SU-DHL-6 (cell line): ENCODE data around the gene CCDC137.

Experiments used
- H2AFZ ChIP-seq: fragments of 200-600 bp; sonication (generic); 2 replicates; pipeline ENCODE4 v1.6.1; 2014; ENCODE audit warnings: low read depth, mild to moderate bottlenecking, moderate library complexity, mixed read lengths, antibody characterized with exemption, low read length; ENCODE audit not compliant: severe bottlenecking
- H3F3A ChIP-seq: fragments of 200-600 bp; shearing (Covaris generic); 2 replicates; pipeline ENCODE4 v1.6.0; 2016; ENCODE audit warnings: antibody characterized with exemption, mild to moderate bottlenecking; ENCODE audit not compliant: insufficient read depth
- H3K27ac ChIP-seq: fragments of 200-600 bp; sonication (generic); 2 replicates; pipeline ENCODE4 v1.5.1; 2016; ENCODE audit warnings: low read depth, mild to moderate bottlenecking, low read length, moderate library complexity, mixed read lengths
- H3K27me3 ChIP-seq: fragments of 200-600 bp; sonication (generic), shearing (Covaris generic); 2 replicates; pipeline ENCODE4 v1.6.0; 2014; ENCODE audit warnings: mild to moderate bottlenecking, low read length
- H3K36me3 ChIP-seq: fragments of 200-600 bp; sonication (generic); 2 replicates; pipeline ENCODE4 v1.6.1; 2014; ENCODE audit warnings: mild to moderate bottlenecking, low read length, mixed read lengths
- H3K4me2 ChIP-seq: fragments of 300-600, 200-600 bp; shearing (Covaris generic), sonication (generic); 2 replicates; pipeline ENCODE4 v1.6.0; 2014; ENCODE audit warnings: low read length, low read depth, mild to moderate bottlenecking; ENCODE audit not compliant: poor library complexity, severe bottlenecking
- H3K4me3 ChIP-seq: fragments of 200-600 bp; sonication (generic); 2 replicates; pipeline ENCODE4 v1.5.1; 2014; ENCODE audit warnings: antibody characterized with exemption, low read length, mild to moderate bottlenecking, mixed read lengths; ENCODE audit not compliant: insufficient read depth, poor library complexity, severe bottlenecking
- H3K79me2 ChIP-seq: fragments of 200-600 bp; sonication (generic); 2 replicates; pipeline ENCODE4 v1.6.1; 2014; ENCODE audit warnings: mild to moderate bottlenecking, low read length, moderate library complexity; ENCODE audit not compliant: insufficient read depth
- H3K9ac ChIP-seq: fragments of 200-600 bp; sonication (generic); 2 replicates; pipeline ENCODE4 v1.7.0; 2014; ENCODE audit warnings: mild to moderate bottlenecking, low read length
- H3K9me2 ChIP-seq: fragments of 200-600 bp; sonication (generic); replicated peaks from 2 replicates; pipeline ENCODE4 v1.6.1; 2014; ENCODE audit warnings: low read length; ENCODE audit not compliant: insufficient read depth
- H3K9me3 ChIP-seq: fragments of 200-600 bp; sonication (generic); 2 replicates; pipeline ENCODE4 v1.6.1; 2014; ENCODE audit warnings: low read length, mixed read lengths; ENCODE audit not compliant: insufficient read depth
- H4K20me1 ChIP-seq: fragments of 200-600 bp; sonication (generic); 2 replicates; pipeline ENCODE4 v1.6.1; 2014; ENCODE audit warnings: low read depth, mild to moderate bottlenecking, antibody characterized with exemption, low read length, moderate library complexity, mixed read lengths
- CTCF ChIP-seq: fragments of 200-600 bp; sonication (generic); IDR thresholded peaks from one replicate; pipeline ENCODE4 v1.5.1; 2017; ENCODE audit warnings: antibody characterized with exemption, mild to moderate bottlenecking, low read length, moderate library complexity; ENCODE audit not compliant: insufficient read depth, poor library complexity, severe bottlenecking
- EZH2phosphoT487 ChIP-seq: fragments of 200-600 bp; sonication (generic), shearing (Covaris generic); conservative IDR thresholded peaks from 2 replicates; pipeline ENCODE4 v1.6.1; 2018; ENCODE audit warnings: mild to moderate bottlenecking, antibody characterized with exemption, low read length, moderate library complexity, mixed read lengths

CCDC137 gene

GRCh38 chr17:81716674-81716996 lies 50.1 kb downstream of the CCDC137 start:
- peaks cover 27% of the 10 kb centered on the region for H3K79me2 ChIP-seq
- no peaks in the 10 kb centered on the region for H3K9me3 ChIP-seq
- no peak overlapping the region for H3K4me3 ChIP-seq
- H4K20me1 ChIP-seq = no peaks in the 10 kb centered on the region
- H3K9me2 ChIP-seq = no peaks in the 10 kb centered on the region
- no peak overlapping the region for H2AFZ ChIP-seq
- H3K4me2 ChIP-seq = no peak overlapping the region
- TF ChIP-seq EZH2phosphoT487 = no peak
- TF ChIP-seq CTCF = no peak
- H3K36me3 ChIP-seq = no peaks in the 10 kb centered on the region
- no peaks in the 10 kb centered on the region for H3F3A ChIP-seq
- H3K9ac ChIP-seq = no peak overlapping the region
- no peaks in the 10 kb centered on the region for H3K27me3 ChIP-seq
- no peak overlapping the region for H3K27ac ChIP-seq

GRCh38 chr17:81717049-81717765 lies 50.7 kb downstream of the CCDC137 start:
- Histone ChIP-seq H3F3A (no peaks in the 10 kb centered on the region), H3K4me2 (no peak overlapping the region), H3K79me2 (peaks cover 27% of the 10 kb centered on the region), H3K36me3 (no peaks in the 10 kb centered on the region), H3K9me2 (no peaks in the 10 kb centered on the region), H3K27me3 (no peaks in the 10 kb centered on the region), H3K9me3 (no peaks in the 10 kb centered on the region), H3K9ac (no peak overlapping the region), H4K20me1 (no peaks in the 10 kb centered on the region), H3K4me3 (no peak overlapping the region), H3K27ac (no peak overlapping the region), H2AFZ (no peak overlapping the region)
- TF ChIP-seq EZH2phosphoT487 (no peak), CTCF (no peak)

GRCh38 chr17:81717766-81718089 lies 51.2 kb downstream of the CCDC137 start:
- Histone ChIP-seq H3K36me3 (no peaks in the 10 kb centered on the region), H3K27me3 (no peaks in the 10 kb centered on the region), H3K9me3 (no peaks in the 10 kb centered on the region), H3K27ac (no peak overlapping the region), H2AFZ (no peak overlapping the region), H3K9me2 (no peaks in the 10 kb centered on the region), H3K4me2 (no peak overlapping the region), H4K20me1 (no peaks in the 10 kb centered on the region), H3F3A (no peaks in the 10 kb centered on the region), H3K79me2 (peaks cover 22% of the 10 kb centered on the region), H3K9ac (no peak overlapping the region), H3K4me3 (no peak overlapping the region)
- TF ChIP-seq EZH2phosphoT487 (no peak), CTCF (no peak)
